ENCODE measurements around the gene PIK3R3.

DNA sequence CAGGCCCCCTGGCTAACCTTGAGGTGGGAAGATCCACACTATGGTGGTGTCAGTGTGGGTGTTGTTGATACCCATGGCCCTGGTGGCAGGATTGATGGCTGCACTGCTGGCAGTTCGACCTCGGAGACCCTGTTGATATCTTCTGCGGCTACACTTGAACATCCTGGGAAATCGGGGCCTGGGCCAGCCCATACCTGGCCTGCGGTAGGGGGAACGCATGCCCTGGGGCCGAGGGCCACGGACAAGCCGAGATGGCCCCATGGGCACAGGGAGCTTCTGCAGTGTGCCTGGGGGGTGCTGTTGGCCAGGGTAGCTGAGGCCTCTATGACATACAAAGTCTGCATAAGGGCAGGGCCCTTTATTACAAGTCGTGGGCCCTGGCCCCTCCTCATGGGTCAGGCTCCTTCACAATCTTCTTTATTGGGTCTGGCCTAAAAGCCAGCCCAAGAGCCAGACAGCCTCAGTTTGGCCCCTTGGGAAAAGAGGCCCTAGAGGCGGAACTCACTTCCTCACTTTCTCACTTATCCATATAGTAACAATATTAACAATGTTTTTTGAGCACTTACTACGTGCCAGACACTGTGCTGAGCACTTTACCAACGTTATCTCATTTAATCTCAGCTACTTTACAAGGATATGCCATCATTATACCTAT, 43.9 kb upstream of the PIK3R3 start, which contains the start of gene P3R3URF:
- no peak for TF ChIP-seq POLR2A (IDR thresholded peaks at IDR 0.05; ENCODE audit: low read depth, low read length)
- TF ChIP-seq POLR2AphosphoS5 (IDR thresholded peaks at IDR 0.05; ENCODE audit: low read depth, low read length): no peak

All from GM12892 (cell line).